HG03342 (cell line): ENCODE measurements around the gene BABAM1.

Experiments
- ATAC-seq: cut with Tn5 transposase; IDR thresholded peaks from one replicate; pipeline ENCODE4 v1.9.1; 2021; ENCODE audit warnings: mild to moderate bottlenecking, moderate library complexity; ENCODE audit not compliant: unreplicated experiment

Gene BABAM1

GRCh38 chr19:17320435-17320834 lies 53.2 kb downstream of the BABAM1 start:
- ATAC-seq, result no peak

GRCh38 chr19:17321655-17322489 lies 54.6 kb downstream of the BABAM1 start:
- no peak for ATAC-seq

- no peak for ATAC-seq
Observed at GRCh38 chr19:17322854-17323253, 55.6 kb downstream of the BABAM1 start.

- no peak for ATAC-seq
Observed at GRCh38 chr19:17323300-17323963, 56.2 kb downstream of the BABAM1 start.

- ATAC-seq, result no peak
Observed at GRCh38 chr19:17323964-17324332, 56.7 kb downstream of the BABAM1 start.

- no peak for ATAC-seq
Observed at GRCh38 chr19:17324357-17325114, 57.3 kb downstream of the BABAM1 start.

GRCh38 chr19:17325133-17325532 lies 57.9 kb downstream of the BABAM1 start:
- no peak for ATAC-seq

- ATAC-seq, result no peak
Observed at GRCh38 chr19:17325881-17326594, 58.8 kb downstream of the BABAM1 start.

GRCh38 chr19:17326595-17326966 lies 59.3 kb downstream of the BABAM1 start:
- ATAC-seq, result no peak

- no peak for ATAC-seq
Observed at GRCh38 chr19:17327068-17327653, 59.9 kb downstream of the BABAM1 start.

- no peak for ATAC-seq
Observed at GRCh38 chr19:17327654-17328516, 60.6 kb downstream of the BABAM1 start.
